ENCODE measurements around the gene NTRK2. TPM values are rescaled to one million over a fixed set of nuclear protein-coding genes. Genes with fewer than 3 reads are reported as not detected.

The NTRK2 gene
- total RNA-seq, 4 donors from 2014 or later = 9.5 to 19.5 (median 12.3) TPM

DNA sequence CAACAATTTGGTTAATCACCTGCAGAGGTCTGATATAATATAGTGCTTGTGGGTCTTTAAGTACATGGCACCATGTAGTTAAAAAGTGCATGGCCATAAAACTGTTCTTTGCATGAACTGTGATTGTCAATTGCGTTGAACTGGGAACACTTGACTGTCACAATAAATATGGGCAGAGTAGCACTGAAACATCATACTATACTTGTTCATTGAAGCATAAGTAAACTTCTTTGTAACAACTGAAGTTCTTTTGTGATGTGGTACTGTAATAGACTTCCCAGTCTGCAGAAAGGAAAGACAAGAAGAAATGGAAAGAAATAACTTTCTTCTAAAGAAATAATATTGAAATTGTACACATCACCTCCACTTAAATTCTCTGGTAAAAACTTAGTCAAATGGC, 9.8 kb upstream of the NTRK2 start:
- WGBS = 60% methylated on average over 1 of the region's 1 CpG
- TF ChIP-seq POLR2A (IDR thresholded peaks at IDR 0.05) = no peak
- no peaks in the 10 kb centered on the region for H3K27me3 ChIP-seq
- no peaks in the 10 kb centered on the region for H3K9me3 ChIP-seq
- DNase-seq (ENCODE audit: low spot score in 2 of 2) = no peak
- H3K4me1 ChIP-seq = no peaks in the 10 kb centered on the region
- no peak overlapping the region for H3K27ac ChIP-seq
- H3K36me3 ChIP-seq = no peaks in the 10 kb centered on the region
- H3K4me3 ChIP-seq = no peak overlapping the region

GRCh38 chr9:84667571-84668195, 1.8 kb upstream of the NTRK2 start:
- H3K4me3 ChIP-seq = peak overlapping the region; percentile 72
- 10% methylated on average over 26 of the region's 27 CpGs for WGBS
- H3K27me3 ChIP-seq = peaks cover 17% of the 10 kb centered on the region
- peak in 1 of 2 donors; percentile 32 for TF ChIP-seq CTCF (IDR thresholded peaks at IDR 0.05)
- TF ChIP-seq EP300 (IDR thresholded peaks at IDR 0.05) = no peak
- no peaks in the 10 kb centered on the region for H3K36me3 ChIP-seq
- peak overlapping the region; percentile 41 for H3K27ac ChIP-seq
- no peaks in the 10 kb centered on the region for H3K9me3 ChIP-seq
- DNase-seq (ENCODE audit: low spot score in 2 of 2) = no peak
- H3K4me1 ChIP-seq = peaks cover 42% of the 10 kb centered on the region

- H3K4me3 ChIP-seq = peak overlapping the region; percentile 72
- H3K27me3 ChIP-seq = peaks cover 17% of the 10 kb centered on the region
- peaks cover 46% of the 10 kb centered on the region for H3K4me1 ChIP-seq
- DNase-seq (ENCODE audit: low spot score in 2 of 2) = peak in 1 of 2 donors; percentile 68
- peak overlapping the region; percentile 43 for H3K27ac ChIP-seq
- WGBS = under 1% methylated on average over 51 of the region's 76 CpGs
- peak; percentile 14 to 78 for TF ChIP-seq CTCF (IDR thresholded peaks at IDR 0.05)
- TF ChIP-seq EP300 (IDR thresholded peaks at IDR 0.05) = no peak
- H3K36me3 ChIP-seq = no peaks in the 10 kb centered on the region
- no peaks in the 10 kb centered on the region for H3K9me3 ChIP-seq
Measured at GRCh38 chr9:84668196-84669012, 1.1 kb upstream of the NTRK2 start.

DNA sequence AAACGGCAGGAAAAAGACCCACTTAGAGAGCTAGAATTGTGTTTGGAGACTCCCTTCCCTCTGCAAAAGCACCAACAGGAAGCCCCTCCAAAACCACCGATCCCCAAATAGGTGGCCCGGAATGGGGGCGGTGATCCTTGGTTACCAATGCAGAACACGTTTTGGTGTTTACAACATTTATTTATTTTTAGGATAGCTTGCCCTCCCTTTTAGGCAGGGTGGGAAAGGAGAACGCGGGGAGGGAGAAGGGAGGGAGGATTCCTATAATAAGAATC, 579 bp upstream of the NTRK2 start:
- H3K27me3 ChIP-seq = peaks cover 17% of the 10 kb centered on the region
- 0% methylated on average over 7 of the region's 7 CpGs for WGBS
- no peaks in the 10 kb centered on the region for H3K9me3 ChIP-seq
- H3K27ac ChIP-seq = peak overlapping the region; percentile 43
- TF ChIP-seq POLR2AphosphoS5 (IDR thresholded peaks at IDR 0.05) (no peak), POLR2A (IDR thresholded peaks at IDR 0.05) (no peak), CTCF (IDR thresholded peaks at IDR 0.05) (no peak), EP300 (IDR thresholded peaks at IDR 0.05) (no peak)
- peak overlapping the region; percentile 72 for H3K4me3 ChIP-seq
- no peak for DNase-seq (ENCODE audit: low spot score in 2 of 2)
- H3K4me1 ChIP-seq = peaks cover 47% of the 10 kb centered on the region
- H3K36me3 ChIP-seq = no peaks in the 10 kb centered on the region

GRCh38 chr9:84670138-84671041, 861 bp downstream of the NTRK2 start:
- Histone ChIP-seq H3K9me3 (no peaks in the 10 kb centered on the region), H3K27ac (peak overlapping the region; percentile 43), H3K36me3 (no peaks in the 10 kb centered on the region), H3K4me1 (peaks cover 54% of the 10 kb centered on the region), H3K27me3 (peaks cover 17% of the 10 kb centered on the region), H3K4me3 (peak overlapping the region; percentile 72)
- TF ChIP-seq EP300 (IDR thresholded peaks at IDR 0.05) = no peak
- no peak for TF ChIP-seq CTCF (IDR thresholded peaks at IDR 0.05)
- TF ChIP-seq POLR2AphosphoS5 (IDR thresholded peaks at IDR 0.05) = no peak
- TF ChIP-seq POLR2A (IDR thresholded peaks at IDR 0.05) = no peak
- WGBS = 20% methylated on average over 14 of the region's 67 CpGs
- DNase-seq (ENCODE audit: low spot score in 2 of 2) = peak in 1 of 2 donors; percentile 69

All from suprapubic skin (tissue), 4 donors.